Measurements from ENCODE around the gene CPED1.

CPED1 gene

GRCh38 chr7:121041516-121042148 lies 53.1 kb downstream of the CPED1 start:
- Histone ChIP-seq H3K27ac (no peak overlapping the region), H3K9ac (ENCODE audit: insufficient read length) (no peak overlapping the region), H3K4me3 (no peak overlapping the region), H3K36me3 (ENCODE audit: insufficient read depth, low read length) (no peaks in the 10 kb centered on the region), H3K9me3 (ENCODE audit: low read depth, low read length) (no peaks in the 10 kb centered on the region)
- no peak for TF ChIP-seq EZH2 (IDR thresholded peaks at IDR 0.05)
- TF ChIP-seq FOXP2 (optimal IDR thresholded peaks at IDR 0.05; ENCODE audit: control extremely low read depth, extremely low read length, insufficient read depth): no peak
- TF ChIP-seq POLR2AphosphoS5 (IDR thresholded peaks at IDR 0.05; ENCODE audit: borderline replicate concordance, low read depth, low read length): no peak
- no peak for DNase-seq (ENCODE audit: low read depth, low spot score)

GRCh38 chr7:121042195-121042594 lies 53.7 kb downstream of the CPED1 start:
- no peak overlapping the region for H3K4me3 ChIP-seq
- no peaks in the 10 kb centered on the region for H3K9me3 ChIP-seq (ENCODE audit: low read depth, low read length)
- H3K27ac ChIP-seq: no peak overlapping the region
- no peak for DNase-seq (ENCODE audit: low read depth, low spot score)
- no peaks in the 10 kb centered on the region for H3K36me3 ChIP-seq (ENCODE audit: insufficient read depth, low read length)
- no peak for TF ChIP-seq POLR2AphosphoS5 (IDR thresholded peaks at IDR 0.05; ENCODE audit: borderline replicate concordance, low read depth, low read length)
- TF ChIP-seq EZH2 (IDR thresholded peaks at IDR 0.05): no peak
- TF ChIP-seq FOXP2 (optimal IDR thresholded peaks at IDR 0.05; ENCODE audit: control extremely low read depth, extremely low read length, insufficient read depth): no peak
- H3K9ac ChIP-seq (ENCODE audit: insufficient read length): no peak overlapping the region

GRCh38 chr7:121042899-121043298 lies 54.4 kb downstream of the CPED1 start:
- H3K36me3 ChIP-seq (ENCODE audit: insufficient read depth, low read length): no peaks in the 10 kb centered on the region

GRCh38 chr7:121043314-121044234 lies 55.1 kb downstream of the CPED1 start:
- no peak overlapping the region for H3K27ac ChIP-seq
- H3K9ac ChIP-seq (ENCODE audit: insufficient read length): no peak overlapping the region
- no peak for DNase-seq (ENCODE audit: low read depth, low spot score)
- H3K9me3 ChIP-seq (ENCODE audit: low read depth, low read length): no peaks in the 10 kb centered on the region
- H3K4me3 ChIP-seq: no peak overlapping the region
- TF ChIP-seq FOXP2 (optimal IDR thresholded peaks at IDR 0.05; ENCODE audit: control extremely low read depth, extremely low read length, insufficient read depth): no peak
- TF ChIP-seq EZH2 (IDR thresholded peaks at IDR 0.05): no peak
- TF ChIP-seq POLR2AphosphoS5 (IDR thresholded peaks at IDR 0.05; ENCODE audit: borderline replicate concordance, low read depth, low read length): no peak
- H3K36me3 ChIP-seq (ENCODE audit: insufficient read depth, low read length): no peaks in the 10 kb centered on the region

More at GRCh38 chr7:121042899-121043298, 54.4 kb downstream of the CPED1 start:
- no peak for DNase-seq (ENCODE audit: low read depth, low spot score)
- Histone ChIP-seq H3K9ac (ENCODE audit: insufficient read length) (no peak overlapping the region), H3K27ac (no peak overlapping the region), H3K4me3 (no peak overlapping the region), H3K9me3 (ENCODE audit: low read depth, low read length) (no peaks in the 10 kb centered on the region)
- no peak for TF ChIP-seq EZH2 (IDR thresholded peaks at IDR 0.05)
- no peak for TF ChIP-seq FOXP2 (optimal IDR thresholded peaks at IDR 0.05; ENCODE audit: control extremely low read depth, extremely low read length, insufficient read depth)
- no peak for TF ChIP-seq POLR2AphosphoS5 (IDR thresholded peaks at IDR 0.05; ENCODE audit: borderline replicate concordance, low read depth, low read length)

GRCh38 chr7:121045090-121045489 lies 56.6 kb downstream of the CPED1 start:
- Histone ChIP-seq H3K4me3 (no peak overlapping the region), H3K36me3 (ENCODE audit: insufficient read depth, low read length) (no peaks in the 10 kb centered on the region), H3K27ac (no peak overlapping the region), H3K9ac (ENCODE audit: insufficient read length) (no peak overlapping the region), H3K9me3 (ENCODE audit: low read depth, low read length) (no peaks in the 10 kb centered on the region)
- no peak for DNase-seq (ENCODE audit: low read depth, low spot score)
- no peak for TF ChIP-seq POLR2AphosphoS5 (IDR thresholded peaks at IDR 0.05; ENCODE audit: borderline replicate concordance, low read depth, low read length)

GRCh38 chr7:121046009-121046408 lies 57.5 kb downstream of the CPED1 start:
- H3K36me3 ChIP-seq (ENCODE audit: insufficient read depth, low read length): no peaks in the 10 kb centered on the region
- H3K9me3 ChIP-seq (ENCODE audit: low read depth, low read length): no peaks in the 10 kb centered on the region
- H3K9ac ChIP-seq (ENCODE audit: insufficient read length): no peak overlapping the region
- DNase-seq (ENCODE audit: low read depth, low spot score): no peak
- H3K4me3 ChIP-seq: no peak overlapping the region
- no peak overlapping the region for H3K27ac ChIP-seq
- TF ChIP-seq FOXP2 (optimal IDR thresholded peaks at IDR 0.05; ENCODE audit: control extremely low read depth, extremely low read length, insufficient read depth) (no peak), POLR2AphosphoS5 (IDR thresholded peaks at IDR 0.05; ENCODE audit: borderline replicate concordance, low read depth, low read length) (no peak), EZH2 (IDR thresholded peaks at IDR 0.05) (no peak)

GRCh38 chr7:121046893-121047468 lies 58.5 kb downstream of the CPED1 start:
- TF ChIP-seq FOXP2 (optimal IDR thresholded peaks at IDR 0.05; ENCODE audit: control extremely low read depth, extremely low read length, insufficient read depth) (no peak), EZH2 (IDR thresholded peaks at IDR 0.05) (no peak), POLR2AphosphoS5 (IDR thresholded peaks at IDR 0.05; ENCODE audit: borderline replicate concordance, low read depth, low read length) (no peak)
- Histone ChIP-seq H3K9me3 (ENCODE audit: low read depth, low read length) (no peaks in the 10 kb centered on the region), H3K36me3 (ENCODE audit: insufficient read depth, low read length) (no peaks in the 10 kb centered on the region), H3K27ac (no peak overlapping the region), H3K4me3 (no peak overlapping the region), H3K9ac (ENCODE audit: insufficient read length) (no peak overlapping the region)
- no peak for DNase-seq (ENCODE audit: low read depth, low spot score)

GRCh38 chr7:121048195-121048594 lies 59.7 kb downstream of the CPED1 start:
- no peak for DNase-seq (ENCODE audit: low read depth, low spot score)
- no peaks in the 10 kb centered on the region for H3K9me3 ChIP-seq (ENCODE audit: low read depth, low read length)
- no peak overlapping the region for H3K27ac ChIP-seq
- TF ChIP-seq POLR2AphosphoS5 (IDR thresholded peaks at IDR 0.05; ENCODE audit: borderline replicate concordance, low read depth, low read length) (no peak), EZH2 (IDR thresholded peaks at IDR 0.05) (no peak), FOXP2 (optimal IDR thresholded peaks at IDR 0.05; ENCODE audit: control extremely low read depth, extremely low read length, insufficient read depth) (no peak)
- no peaks in the 10 kb centered on the region for H3K36me3 ChIP-seq (ENCODE audit: insufficient read depth, low read length)
- H3K9ac ChIP-seq (ENCODE audit: insufficient read length): no peak overlapping the region
- no peak overlapping the region for H3K4me3 ChIP-seq
